Measurements from ENCODE around the gene CBL.

Gene CBL

GRCh38 chr11:119332111-119332765 is 126.1 kb downstream of the CBL start:
- H3K27ac ChIP-seq = no peak overlapping the region
- ChIA-PET CTCF (interaction anchor here (0.6 to 1.0 kb wide), 2 partner anchors 11 to 49 kb away, joined by 3 read pairs; partner anchors contain the start of gene USP2), POLR2A (ENCODE audit: low non-redundant PET) (no interaction called here)
- DNase-seq (ENCODE audit: low spot score) = no peak
- TF ChIP-seq, protein P1, sequence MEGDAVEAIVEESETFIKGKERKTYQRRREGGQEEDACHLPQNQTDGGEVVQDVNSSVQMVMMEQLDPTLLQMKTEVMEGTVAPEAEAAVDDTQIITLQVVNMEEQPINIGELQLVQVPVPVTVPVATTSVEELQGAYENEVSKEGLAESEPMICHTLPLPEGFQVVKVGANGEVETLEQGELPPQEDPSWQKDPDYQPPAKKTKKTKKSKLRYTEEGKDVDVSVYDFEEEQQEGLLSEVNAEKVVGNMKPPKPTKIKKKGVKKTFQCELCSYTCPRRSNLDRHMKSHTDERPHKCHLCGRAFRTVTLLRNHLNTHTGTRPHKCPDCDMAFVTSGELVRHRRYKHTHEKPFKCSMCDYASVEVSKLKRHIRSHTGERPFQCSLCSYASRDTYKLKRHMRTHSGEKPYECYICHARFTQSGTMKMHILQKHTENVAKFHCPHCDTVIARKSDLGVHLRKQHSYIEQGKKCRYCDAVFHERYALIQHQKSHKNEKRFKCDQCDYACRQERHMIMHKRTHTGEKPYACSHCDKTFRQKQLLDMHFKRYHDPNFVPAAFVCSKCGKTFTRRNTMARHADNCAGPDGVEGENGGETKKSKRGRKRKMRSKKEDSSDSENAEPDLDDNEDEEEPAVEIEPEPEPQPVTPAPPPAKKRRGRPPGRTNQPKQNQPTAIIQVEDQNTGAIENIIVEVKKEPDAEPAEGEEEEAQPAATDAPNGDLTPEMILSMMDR (conservative IDR thresholded peaks at IDR 0.05; ENCODE audit: low read depth) = no peak

DNA sequence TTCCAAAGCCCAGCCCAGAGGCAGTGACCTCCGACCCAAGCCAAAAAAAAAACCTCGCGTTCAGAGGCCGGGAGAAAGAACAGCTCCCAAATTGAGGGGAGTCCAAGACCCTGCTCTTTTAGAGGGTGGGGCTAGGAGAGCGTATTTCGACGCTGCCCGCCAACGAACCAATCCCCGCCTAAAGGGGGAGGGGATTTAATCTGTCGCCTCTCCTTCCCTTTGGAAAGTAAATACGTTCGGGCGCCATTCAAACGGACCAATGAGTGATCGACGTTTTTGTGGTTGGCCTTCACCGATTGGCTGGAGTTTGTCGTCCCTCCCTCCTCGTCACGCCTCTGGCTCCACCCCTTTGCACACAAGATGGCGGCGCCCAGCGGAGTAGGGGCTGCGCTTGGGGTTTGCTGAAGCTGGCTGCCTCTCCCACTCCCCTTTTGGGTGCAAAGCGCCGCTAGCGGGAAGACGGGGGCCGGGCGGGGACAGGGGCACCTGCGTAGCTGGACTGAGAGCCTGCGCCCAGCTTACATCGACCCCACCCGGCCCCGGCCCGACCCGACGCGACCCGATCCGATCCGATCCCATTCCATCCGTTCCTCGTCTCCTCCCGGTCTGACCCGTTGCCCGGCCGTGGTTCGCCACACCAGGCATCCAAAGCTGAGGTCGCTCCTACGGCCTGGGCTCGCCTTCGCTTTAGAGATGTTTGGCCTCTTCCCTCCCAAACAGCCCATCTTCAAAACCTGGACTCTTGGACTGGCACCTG is 128.2 kb downstream of the CBL start, which contains the start of gene RNF26:
RNF26 (plus strand) TSS at position 354 of the 757 bp plus-strand sequence. CDS start 596 bp downstream, outside the sequence.
- ChIA-PET CTCF (no interaction called here), POLR2A (ENCODE audit: low non-redundant PET) (interaction anchor here (0.6 kb wide), 1 partner anchor 42 kb away, joined by 3 read pairs; no protein-coding TSS in a partner anchor)
- peak within 1 kb of the TSS; percentile 82 for H3K27ac ChIP-seq
- DNase-seq (ENCODE audit: low spot score) = peak; percentile 100
- TF ChIP-seq, protein P1 (conservative IDR thresholded peaks at IDR 0.05; ENCODE audit: low read depth) = no peak

DNA sequence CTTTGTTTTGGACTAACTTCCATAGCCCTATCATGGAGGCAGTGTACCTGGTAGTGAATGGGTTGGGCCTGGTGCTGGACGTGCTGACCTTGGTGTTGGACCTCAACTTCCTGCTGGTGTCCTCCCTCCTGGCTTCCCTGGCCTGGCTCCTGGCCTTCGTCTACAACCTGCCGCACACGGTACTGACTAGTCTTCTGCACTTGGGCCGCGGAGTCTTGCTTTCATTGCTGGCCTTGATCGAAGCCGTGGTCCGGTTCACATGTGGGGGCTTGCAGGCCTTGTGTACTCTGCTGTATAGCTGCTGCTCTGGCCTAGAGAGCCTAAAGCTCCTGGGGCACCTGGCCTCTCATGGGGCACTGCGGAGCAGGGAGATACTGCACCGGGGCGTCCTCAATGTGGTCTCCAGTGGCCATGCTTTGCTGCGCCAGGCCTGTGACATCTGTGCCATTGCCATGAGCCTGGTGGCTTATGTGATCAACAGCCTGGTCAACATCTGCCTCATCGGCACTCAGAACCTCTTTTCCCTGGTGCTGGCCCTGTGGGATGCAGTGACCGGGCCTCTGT is 129.0 kb downstream of the CBL start:
- TF ChIP-seq, protein P1 (conservative IDR thresholded peaks at IDR 0.05; ENCODE audit: low read depth) = no peak
- ChIA-PET POLR2A (ENCODE audit: low non-redundant PET) (no interaction called here), CTCF (interaction anchor here (0.5 kb wide), 1 partner anchor 876 kb away, joined by 3 read pairs; no protein-coding TSS in a partner anchor)
- peak overlapping the region; percentile 82 for H3K27ac ChIP-seq
- no peak for DNase-seq (ENCODE audit: low spot score)

DNA sequence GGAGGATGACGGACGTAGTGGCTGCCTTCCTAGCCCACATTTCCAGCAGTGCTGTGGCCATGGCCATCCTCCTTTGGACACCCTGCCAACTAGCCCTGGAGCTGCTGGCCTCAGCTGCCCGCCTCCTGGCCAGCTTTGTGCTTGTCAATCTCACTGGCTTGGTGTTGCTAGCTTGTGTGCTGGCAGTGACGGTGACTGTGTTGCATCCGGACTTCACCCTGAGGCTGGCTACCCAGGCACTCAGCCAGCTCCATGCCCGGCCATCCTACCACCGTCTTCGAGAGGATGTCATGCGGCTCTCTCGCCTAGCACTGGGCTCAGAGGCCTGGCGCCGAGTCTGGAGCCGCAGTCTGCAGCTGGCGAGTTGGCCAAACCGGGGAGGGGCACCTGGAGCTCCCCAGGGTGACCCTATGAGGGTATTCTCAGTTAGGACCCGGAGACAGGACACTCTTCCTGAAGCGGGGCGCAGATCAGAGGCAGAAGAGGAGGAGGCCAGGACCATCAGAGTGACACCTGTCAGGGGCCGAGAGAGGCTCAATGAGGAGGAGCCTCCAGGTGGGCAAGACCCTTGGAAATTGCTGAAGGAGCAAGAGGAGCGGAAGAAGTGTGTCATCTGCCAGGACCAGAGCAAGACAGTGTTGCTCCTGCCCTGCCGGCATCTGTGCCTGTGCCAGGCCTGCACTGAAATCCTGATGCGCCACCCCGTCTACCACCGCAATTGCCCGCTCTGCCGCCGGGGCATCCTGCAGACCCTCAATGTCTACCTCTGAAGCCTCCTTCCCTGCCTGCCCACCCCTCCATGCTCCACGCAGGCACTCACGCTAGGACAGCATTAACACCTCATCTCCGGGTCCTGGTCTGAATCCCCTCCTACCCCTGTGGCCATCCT is 129.8 kb downstream of the CBL start:
- ChIA-PET CTCF (interaction anchor here (0.5 kb wide), 1 partner anchor 875 kb away, joined by 3 read pairs; no protein-coding TSS in a partner anchor), POLR2A (ENCODE audit: low non-redundant PET) (no interaction called here)
- peak overlapping the region; percentile 82 for H3K27ac ChIP-seq
- no peak for DNase-seq (ENCODE audit: low spot score)
- TF ChIP-seq, protein P1 (conservative IDR thresholded peaks at IDR 0.05; ENCODE audit: low read depth) = no peak

GRCh38 chr11:119336744-119337469 is 130.8 kb downstream of the CBL start:
- no peak for DNase-seq (ENCODE audit: low spot score)
- ChIA-PET POLR2A (ENCODE audit: low non-redundant PET) (no interaction called here), CTCF (interaction anchor here (0.7 to 2.8 kb wide), 5 partner anchors 13 to 138 kb away, joined by 3 to 17 read pairs (median 6); no protein-coding TSS in a partner anchor)
- TF ChIP-seq, protein P1 (conservative IDR thresholded peaks at IDR 0.05; ENCODE audit: low read depth) = no peak
- peak overlapping the region; percentile 82 for H3K27ac ChIP-seq
